Suppressor macrophage treated with lipopolysaccharide for 4 hours (primary cell): ENCODE results near the gene DRAXIN.

Experiments
- DNase-seq: peaks from one replicate; pipeline ENCODE4 v3.0.0-alpha.2; 2020

Gene DRAXIN

GRCh38 chr1:11657654-11658053, 33.9 kb upstream of the DRAXIN start:
- no peak for DNase-seq

- no peak for DNase-seq
Measured at GRCh38 chr1:11658542-11658941, 33.0 kb upstream of the DRAXIN start.

GRCh38 chr1:11659748-11660147, 31.8 kb upstream of the DRAXIN start:
- no peak for DNase-seq

- DNase-seq, result no peak
Measured at GRCh38 chr1:11661103-11661502, 30.4 kb upstream of the DRAXIN start.

- DNase-seq, result peak; percentile 79
Measured at GRCh38 chr1:11664336-11665065, 27.0 kb upstream of the DRAXIN start.

- no peak for DNase-seq
Measured at GRCh38 chr1:11668516-11668915, 23.0 kb upstream of the DRAXIN start.

- DNase-seq, result peak; percentile 76
Measured at GRCh38 chr1:11670747-11671146, 20.8 kb upstream of the DRAXIN start.

- no peak for DNase-seq
Measured at GRCh38 chr1:11671205-11671543, 20.3 kb upstream of the DRAXIN start.

GRCh38 chr1:11671544-11672286, 19.8 kb upstream of the DRAXIN start:
- no peak for DNase-seq

GRCh38 chr1:11673089-11673769, 18.3 kb upstream of the DRAXIN start:
- no peak for DNase-seq

GRCh38 chr1:11674488-11674887, 17.0 kb upstream of the DRAXIN start:
- no peak for DNase-seq

- DNase-seq, result no peak
Measured at GRCh38 chr1:11675325-11675724, 16.2 kb upstream of the DRAXIN start.

- DNase-seq, result no peak
Measured at GRCh38 chr1:11676386-11677103, 15.0 kb upstream of the DRAXIN start.

- DNase-seq, result no peak
Measured at GRCh38 chr1:11678442-11678841, 13.1 kb upstream of the DRAXIN start.

GRCh38 chr1:11680270-11681070, 11.0 kb upstream of the DRAXIN start:
- DNase-seq, result no peak

GRCh38 chr1:11681071-11681771, 10.3 kb upstream of the DRAXIN start, which contains the start of gene MAD2L2:
TSS of gene MAD2L2 (minus strand) at chr1:11681148. CDS start at chr1:11680601, 547 bp downstream.
- peak; percentile 92 for DNase-seq

GRCh38 chr1:11682287-11682771, 9.2 kb upstream of the DRAXIN start:
- DNase-seq, result no peak

- no peak for DNase-seq
Measured at GRCh38 chr1:11682799-11683198, 8.7 kb upstream of the DRAXIN start.

- DNase-seq, result no peak
Measured at GRCh38 chr1:11684070-11684469, 7.4 kb upstream of the DRAXIN start.

GRCh38 chr1:11685210-11685752, 6.2 kb upstream of the DRAXIN start:
- no peak for DNase-seq

- no peak for DNase-seq
Measured at GRCh38 chr1:11688506-11688905, 3.0 kb upstream of the DRAXIN start.
